TTC549 (cell line): ENCODE data around the gene PPM1H.

Source experiments
- FAIRE-seq: peaks from 2 replicates; lab custom pipeline; 2012; peaks lifted over from hg19 to GRCh38; lab: Jason Lieb, UNC

The PPM1H gene

DNA sequence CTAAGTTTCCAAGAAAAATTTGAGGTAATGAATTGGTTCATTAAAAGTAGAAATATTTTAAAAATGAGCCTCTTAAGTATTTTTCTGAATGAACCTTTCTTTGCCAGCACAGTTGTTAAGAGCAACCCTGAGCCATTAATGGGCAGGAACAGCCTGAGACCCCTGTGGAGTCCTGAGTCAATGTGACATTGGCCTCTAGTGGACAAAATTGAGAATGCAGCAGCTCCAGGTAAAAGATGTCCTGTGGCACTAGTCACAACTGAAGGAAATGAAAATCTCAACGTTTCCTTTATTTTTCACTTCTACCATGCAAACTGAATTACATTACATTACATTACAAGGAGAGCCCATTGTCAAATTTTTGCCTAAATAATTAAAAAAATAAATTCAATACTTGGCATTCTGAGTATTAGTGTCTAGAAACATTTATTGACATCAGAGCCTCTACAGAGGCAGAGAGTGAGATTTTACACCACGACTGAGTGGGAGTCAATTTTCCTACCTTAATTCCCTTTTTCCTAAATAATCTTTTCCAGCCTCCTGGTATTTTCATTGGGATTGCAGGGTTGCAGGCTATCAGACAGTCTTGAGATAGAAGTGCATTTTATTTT is 135.7 kb downstream of the PPM1H start:
- FAIRE-seq = peak; percentile 53

DNA sequence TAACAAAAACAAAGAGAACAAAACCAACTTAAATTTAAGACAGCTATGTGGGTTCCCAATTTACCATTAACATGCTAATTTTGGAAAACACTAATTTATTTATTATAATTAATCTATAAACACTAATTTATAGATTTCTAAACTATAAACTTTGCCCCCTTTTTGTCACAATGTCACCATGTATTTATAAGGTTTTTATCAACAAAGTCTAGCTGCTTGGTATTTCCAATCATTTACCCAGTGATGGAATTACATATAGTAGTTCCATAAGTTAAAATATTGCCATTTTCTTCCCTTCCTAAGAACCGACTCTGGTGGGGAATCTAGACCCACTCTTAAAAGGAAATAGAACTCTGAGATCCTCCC is 140.7 kb downstream of the PPM1H start:
- no peak for FAIRE-seq

DNA sequence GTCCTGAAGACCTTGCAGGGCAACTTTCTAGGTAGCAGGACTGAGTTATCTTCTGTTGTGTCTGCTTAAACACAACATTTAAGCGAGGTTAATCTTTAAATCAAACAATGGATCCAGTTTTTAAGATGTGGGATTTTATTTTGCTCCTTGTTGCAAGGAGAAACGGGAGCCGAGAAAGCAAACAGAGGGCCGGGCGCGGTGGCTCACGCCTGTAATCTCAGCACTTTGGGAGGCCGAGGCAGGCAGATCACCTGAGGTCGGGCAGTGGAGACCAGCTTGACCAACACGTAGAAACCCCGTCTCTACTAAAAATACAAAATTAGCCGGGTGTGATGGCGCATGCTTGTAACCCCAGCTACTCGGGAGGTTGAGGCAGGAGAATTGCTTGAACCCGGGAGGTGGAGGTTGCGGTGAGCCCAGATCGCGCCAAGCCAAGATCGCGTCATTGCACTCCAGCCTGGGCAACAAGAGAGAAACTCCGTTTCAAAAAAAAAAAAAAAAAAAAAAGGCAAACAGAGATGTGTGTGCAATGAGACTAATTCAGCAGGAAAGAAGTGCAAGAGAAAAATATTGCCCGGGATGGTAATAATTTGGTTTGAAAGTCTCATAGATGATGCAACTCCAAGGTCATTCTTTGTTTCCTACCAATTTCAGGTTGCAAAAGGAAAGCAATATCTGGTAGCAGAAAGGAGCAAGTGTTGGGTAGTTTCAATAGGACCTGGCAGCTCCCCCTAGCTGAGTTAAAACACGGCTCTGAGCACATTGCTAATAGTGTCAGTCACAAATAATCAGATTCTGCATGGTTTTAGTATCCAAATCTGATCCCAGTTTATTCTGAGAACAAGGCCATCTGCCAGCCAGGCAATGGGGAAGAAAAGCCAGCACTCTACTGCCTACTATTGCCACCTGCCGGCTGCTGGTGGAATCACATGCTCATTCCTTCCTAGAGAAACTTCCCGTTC is 141.4 kb downstream of the PPM1H start:
- FAIRE-seq = peak; percentile 79

DNA sequence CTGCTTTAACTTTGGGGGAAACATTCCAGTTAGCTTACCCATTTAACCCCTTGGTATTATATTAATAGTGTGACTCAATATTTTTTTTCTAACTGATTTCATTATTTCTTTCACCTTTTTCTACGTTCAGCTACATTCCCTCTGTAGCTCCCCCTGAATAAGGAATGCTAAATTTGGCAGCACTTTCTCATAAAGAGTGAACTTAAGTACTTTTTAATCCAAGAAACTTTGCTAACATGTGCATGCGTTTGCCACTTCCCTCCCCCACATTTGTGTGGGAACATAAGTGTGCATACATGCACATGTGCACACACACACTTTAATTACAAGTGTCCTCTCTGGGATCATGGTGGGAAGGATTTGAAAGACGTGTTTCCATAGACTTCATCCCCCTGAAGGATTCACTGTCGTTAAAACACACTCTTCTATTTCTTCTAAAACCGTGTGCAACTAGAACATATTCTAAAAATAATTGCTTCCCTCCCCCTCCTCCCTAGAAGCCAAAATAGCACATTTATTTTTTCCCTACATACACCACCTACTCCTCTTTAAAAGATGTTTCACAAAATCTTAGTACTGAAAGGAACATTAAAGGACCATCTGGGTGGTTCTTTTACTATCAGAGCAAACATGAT is 142.6 kb downstream of the PPM1H start:
- no peak for FAIRE-seq

DNA sequence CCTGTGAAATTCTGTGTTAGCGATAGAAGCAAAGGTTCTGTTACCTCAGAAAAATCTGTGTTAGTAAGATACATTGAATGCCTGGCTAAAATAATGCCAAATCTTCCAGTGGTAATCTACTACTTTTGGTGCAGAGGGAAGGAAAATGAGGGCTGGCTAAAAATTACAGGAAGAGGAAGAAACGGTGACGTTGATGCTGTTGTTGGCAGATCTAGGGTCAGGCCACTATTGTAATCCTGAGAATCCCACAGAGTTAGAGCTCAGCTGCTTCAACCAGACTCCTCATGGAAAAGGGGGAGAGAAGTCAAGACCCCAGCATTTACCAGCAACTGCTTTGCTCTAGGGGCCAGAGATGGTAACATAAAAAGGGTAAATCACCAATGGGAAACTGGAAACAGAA is 145.1 kb downstream of the PPM1H start:
- no peak for FAIRE-seq

DNA sequence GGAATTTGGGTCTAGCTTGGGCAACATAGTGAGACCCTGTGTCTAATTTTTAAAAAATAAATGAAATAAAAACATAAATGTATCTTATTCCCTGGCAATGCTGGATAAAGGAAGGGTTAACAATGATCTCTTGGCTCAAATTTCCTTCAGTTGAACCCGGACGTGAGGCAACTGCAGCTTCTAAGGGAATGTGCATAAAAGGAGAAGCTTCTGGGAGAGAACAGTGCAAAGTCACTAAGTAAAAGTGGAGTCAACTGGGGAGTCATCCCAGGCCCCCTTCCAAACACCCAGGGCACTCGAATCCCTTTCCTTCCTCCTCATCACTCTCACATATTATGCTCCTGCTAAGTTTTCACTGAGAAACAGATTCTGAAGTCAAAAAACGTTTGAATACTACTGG is 147.3 kb downstream of the PPM1H start:
- FAIRE-seq = no peak

DNA sequence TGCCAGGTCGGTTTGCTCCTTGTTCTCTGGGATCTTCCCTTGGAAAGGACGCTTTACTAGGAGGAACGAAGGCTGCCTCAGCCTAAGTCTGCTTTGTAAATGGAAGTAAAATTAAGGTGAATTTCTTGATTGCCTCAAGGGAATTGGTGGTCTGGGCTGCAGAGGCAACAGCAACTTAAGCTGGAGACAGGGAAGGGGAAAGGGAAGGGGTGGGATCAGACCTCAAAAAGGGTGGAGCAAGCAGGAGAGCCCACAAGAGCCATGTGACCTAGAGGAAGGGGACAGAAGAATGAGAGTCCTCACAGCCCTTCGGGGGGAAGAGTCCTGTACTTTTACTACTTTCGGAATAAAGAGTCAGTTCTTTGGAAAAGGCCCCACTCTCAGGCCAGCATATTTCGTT is 147.9 kb downstream of the PPM1H start:
- no peak for FAIRE-seq

DNA sequence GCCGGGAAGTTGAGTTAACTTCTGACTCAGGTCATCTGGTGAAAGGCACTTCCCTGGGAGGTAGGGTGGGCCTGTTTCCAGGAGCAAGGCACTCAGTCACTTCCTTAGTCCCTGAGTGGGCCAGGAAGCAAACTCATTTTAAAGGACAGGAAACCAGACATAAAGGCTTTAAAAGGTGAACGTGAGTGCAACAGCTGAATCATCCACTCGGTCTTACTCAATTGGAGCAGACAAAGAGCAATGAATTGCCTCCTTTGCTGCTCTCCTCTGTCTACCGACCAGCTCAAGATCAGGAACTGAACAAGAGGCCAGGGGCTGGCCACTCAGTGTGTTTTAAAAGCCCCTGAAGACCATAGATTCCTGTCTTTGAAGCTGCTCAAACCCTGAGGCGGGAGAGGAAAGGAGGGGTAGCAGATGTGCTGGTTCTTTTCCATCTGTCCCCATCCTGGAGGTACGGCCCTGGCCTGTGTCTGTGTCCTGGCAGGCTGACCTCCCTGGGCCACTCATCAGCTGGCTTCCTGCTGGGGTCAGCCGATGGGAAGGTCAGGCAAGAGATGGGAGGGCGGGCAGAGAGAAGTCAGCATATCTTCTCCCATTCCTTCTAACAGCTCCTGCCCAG is 148.9 kb downstream of the PPM1H start:
- FAIRE-seq = no peak

DNA sequence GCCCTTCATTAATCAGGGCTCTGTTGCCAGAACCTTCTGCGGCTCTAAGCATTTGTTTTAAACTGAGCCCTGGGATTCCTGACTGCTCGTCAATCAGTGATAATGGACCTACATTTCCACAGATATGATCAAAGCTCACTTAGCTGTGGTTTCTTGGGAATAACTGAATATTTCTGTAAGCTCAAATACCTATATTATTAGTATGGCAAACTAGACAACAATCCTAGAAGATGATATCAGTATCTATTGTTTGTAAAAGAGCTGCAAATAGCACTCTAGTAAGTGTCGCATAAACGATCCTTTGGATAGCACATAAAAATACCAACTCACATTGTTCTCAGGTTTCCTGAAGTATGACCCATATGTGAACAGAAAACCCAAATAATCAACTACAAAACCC is 150.4 kb downstream of the PPM1H start:
- no peak for FAIRE-seq

DNA sequence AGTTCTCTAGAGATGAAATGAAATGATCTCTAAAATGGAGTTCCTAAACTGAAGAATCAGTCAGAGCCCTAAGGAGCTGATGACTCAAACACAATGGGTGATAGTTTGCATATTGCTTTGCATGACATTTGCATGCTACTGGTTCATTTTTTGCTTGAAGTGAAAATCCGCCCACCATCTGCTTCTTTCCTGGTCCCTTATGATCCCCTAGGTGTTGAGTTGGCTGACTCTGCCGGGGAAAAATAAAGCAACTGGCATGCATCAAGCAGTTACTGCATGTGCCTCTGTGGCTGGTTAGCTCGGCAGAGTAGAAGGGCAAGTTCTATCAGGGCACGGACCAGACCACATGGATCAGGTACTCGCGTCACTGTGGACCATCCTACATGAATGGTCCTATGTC is 151.1 kb downstream of the PPM1H start:
- FAIRE-seq = no peak

DNA sequence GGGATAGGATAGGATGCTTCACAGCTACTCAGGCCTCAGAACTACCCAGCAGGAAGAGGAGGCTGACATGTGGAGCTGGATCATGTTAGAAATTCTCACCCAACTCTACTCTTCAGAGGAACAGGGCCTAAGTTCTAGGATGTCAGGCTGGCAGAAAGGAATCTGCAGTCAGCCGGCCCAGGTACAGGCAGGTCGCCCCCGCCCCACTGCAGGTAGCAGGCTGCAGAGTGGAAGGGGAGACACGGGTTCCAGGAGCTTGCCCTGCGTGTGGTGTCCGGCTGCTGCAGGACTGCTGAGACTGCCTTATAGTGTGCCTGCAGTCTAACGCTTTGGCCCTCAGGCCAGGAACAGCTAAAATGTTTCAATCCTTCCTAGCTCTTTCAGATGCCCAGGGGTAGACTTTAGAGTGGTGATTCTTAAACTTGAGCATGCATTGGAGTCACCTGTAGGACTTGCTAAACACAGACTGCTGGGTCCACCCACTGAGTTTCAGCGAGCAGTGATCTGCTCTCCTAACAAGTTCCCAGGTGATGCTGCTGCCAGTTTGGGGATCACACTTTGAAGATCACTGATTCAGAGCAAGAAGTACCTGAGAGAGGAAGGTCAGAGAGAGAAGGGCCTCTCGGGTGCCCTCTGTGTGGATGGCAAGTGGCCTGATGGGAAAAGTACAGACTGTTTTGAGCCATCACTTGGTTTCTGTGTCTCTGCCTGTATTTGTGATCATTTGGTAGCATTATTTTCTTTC is 153.6 kb downstream of the PPM1H start:
- no peak for FAIRE-seq

DNA sequence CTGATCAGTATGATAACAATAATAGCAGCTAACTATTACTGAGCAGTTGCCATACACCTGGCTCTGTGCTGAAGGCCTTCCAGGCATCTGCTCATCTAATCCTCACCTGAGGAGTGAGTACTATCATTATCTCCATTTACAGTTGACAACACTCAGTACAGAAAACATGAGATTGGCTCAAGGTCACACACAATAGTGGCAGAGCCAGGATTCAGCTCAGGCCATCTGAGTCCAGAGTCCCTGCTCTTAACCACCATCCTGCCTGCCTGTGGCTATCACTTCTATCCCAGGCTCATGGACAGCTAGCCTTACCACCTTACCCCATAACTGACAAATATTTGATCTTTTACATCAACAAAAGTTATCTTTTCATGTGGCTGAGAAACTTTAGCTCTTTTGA is 155.5 kb downstream of the PPM1H start:
- FAIRE-seq = no peak

DNA sequence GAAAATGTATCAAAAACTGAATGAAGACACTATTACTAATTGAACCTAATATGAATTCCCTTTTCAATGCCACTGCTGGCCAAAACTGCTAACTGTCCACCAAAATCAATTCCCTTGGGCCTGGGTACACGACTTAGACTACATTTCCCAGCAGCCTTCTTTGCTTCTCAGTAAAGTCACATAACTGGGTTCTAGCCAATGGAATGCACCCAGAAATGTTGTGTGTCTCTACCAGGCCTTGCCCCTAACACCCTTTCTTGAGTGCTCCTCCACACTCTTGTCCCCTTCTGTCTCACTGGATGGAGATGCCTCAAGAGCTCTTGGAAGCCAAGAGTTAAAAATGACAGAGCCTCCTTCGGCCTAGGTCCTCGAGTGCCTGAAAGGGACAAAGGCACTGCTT is 156.8 kb downstream of the PPM1H start:
- no peak for FAIRE-seq

DNA sequence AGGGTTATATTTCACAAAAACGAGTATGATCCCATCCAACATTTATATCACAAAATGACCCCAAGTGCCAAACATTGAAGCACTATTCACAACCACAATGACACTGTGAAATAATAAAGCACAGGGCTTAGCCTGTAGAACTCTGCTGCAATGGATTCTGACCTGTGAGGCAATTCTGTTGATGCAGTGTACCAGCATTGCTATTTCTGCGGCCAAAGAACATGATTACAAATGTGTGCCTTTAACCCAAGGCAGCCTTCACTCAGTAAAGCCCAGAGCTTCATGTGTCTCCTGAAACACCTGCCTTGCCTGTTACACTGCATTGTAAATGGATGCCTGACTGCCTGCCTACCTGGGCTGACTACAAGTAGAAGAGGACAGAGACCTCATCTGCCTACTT is 158.0 kb downstream of the PPM1H start:
- no peak for FAIRE-seq

DNA sequence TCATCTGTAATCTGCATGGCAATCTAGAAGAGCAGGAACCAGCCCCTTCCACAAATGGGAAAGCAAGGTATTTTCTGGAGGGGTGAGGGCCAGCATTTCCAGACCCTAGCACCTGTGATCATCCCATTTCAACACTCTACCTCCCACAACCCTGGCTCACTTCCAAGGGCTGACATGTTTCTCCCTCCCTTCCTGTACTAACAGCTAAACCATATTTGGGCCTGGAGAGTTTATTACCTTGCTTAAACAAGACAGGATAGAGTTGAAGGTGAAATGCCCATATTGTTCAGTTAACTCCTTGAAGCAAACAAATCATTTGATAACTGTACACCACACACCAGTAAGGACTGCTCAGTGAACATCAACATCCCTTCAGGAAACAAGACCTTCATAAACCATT is 158.4 kb downstream of the PPM1H start:
- no peak for FAIRE-seq

DNA sequence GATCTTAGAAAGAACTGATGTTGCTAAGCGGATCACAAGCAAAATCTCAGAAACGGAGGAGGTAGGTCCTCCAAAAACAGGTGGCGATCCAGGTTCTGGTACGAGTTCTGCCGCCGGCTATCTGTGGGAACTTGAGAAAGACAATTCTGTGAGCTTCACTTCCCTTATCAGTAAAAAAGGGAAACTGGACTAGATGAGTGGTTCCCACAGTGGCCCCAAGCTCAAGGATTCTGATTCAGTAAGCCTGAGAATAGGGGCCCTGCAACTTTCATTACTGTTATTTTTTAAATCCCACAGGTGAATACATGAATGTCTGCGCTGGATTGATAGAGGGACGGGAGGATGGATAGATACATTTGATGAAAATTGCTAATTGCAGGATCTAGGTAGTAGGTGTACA is 160.2 kb downstream of the PPM1H start:
- no peak for FAIRE-seq

DNA sequence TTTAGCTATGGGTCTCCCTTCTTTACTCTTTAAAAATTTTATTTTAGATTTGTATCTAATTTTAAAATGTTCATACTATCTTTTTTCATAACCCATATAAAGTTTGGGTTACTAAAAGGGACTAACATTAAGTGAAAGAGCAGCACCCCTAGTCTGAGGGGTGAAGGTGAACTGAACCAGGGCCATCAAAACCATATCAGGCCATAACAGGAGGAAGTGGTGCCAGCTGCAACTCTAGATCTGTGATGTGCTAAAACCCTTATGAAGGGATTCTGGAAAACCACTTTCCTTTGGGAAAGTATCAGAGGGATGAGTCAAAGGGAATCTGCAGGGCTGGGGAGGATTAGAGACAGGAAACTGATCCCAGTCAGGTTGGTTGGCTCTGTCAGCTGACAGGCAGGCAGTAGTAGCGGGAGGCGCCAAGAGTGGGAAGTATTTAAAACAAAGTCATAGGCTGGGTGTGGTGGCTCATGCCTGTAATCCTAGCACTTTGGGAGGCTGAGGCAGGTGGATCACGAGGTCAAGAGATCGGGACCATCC is 162.5 kb downstream of the PPM1H start:
- FAIRE-seq = no peak

DNA sequence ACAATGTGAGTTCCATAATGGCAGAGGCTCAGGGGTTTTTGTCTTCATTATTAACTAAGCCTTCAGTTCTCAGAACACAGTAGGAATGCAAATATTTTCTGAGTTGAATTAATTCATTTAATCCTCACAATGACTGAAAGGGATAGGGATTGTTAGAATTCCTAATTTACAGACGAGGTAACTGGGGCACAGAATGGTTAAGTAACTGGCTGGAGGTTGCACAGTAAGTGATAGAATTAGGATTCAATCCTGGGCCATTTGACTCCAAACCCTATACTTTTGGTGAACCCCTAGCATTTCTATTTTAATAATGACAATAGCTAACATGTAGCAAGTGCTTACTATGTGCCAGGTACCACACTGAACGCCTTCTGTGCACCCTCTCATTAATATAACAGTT is 163.1 kb downstream of the PPM1H start:
- FAIRE-seq = no peak

DNA sequence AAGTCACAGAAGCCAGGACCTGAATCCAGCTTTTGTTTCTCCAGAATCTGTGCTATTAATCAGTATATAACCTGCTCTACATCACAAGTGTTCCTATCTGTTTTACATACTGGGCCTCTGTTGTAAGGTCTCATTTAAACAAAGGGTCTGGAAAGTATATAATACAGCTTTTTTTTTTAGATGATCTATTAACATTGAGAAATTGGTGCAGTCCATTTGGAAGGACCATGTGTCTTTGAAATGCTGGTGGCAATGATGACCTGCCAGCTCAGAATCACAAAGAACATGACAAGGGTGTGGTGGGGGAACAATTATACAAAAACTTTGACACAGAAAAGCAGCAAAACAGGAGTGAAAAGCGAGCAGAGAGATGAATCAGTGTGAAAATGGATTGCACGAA is 164.6 kb downstream of the PPM1H start:
- FAIRE-seq = no peak

DNA sequence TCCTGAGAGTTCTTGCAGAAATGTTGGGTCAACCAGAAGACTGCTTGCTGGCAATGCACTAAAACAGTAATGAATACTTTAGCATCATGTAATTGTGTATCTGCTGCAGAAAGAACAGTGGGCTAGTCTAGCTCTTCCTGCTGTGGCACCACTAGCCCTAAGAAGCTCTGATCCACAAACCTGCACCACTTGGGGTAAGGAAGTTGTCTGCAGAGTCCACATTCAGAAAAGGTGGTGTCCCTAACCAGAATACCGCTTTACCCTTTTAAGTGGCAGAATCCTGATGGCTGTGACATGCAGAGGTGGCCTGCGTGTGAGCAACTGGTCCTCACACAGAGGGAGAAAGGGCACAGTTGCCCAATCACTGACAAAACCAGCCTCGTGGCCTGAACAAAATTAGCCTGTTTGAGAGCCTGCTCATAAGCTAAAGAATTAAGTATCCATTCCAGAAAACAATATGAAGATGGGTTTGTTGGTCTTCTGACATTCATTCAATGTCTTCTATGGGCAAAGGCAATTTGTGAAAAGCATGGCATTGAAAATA is 165.8 kb downstream of the PPM1H start:
- FAIRE-seq = no peak

DNA sequence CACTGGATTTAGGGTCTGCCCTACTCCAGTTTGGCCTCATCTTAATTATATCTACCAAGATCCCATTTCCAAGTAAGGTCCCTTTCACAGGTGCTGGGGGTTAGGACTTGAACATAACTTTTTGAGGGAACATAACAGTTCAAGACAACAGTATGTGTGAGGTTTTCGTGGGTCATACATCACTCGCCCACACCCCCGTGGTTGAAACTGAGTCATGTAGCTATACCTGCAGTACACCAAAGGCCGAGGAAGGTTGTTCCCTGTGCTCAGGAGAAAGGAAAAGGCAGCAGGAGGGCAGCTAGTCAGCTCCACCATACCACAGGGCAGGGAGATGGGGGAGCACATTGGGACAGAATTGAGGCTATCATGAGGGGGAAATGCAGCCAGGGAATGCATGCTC is 167.0 kb downstream of the PPM1H start:
- no peak for FAIRE-seq

DNA sequence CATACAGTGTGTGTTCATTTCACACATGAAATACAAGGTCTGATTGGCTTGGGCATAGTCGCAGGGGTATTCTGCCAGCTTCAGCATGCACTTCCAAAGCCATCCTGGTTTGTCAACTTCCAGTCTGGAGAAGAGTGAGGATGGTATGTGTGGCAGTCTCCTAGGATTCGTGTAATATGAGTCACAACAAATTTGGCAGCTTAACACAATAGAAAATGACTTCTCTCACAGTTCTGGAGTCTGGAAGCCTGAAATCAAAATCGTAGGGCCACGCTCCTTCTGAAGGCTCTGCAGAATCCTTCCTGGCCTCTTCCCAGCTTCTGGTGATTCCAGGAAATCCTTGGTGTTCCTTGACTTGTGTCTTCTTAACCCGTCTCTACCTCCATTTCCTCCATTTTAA is 167.5 kb downstream of the PPM1H start:
- FAIRE-seq = no peak
